KMS-11 (cell line): ENCODE data around the gene KCNJ14.

ENCODE experiments used
- H2AFZ ChIP-seq: fragments of 200-600 bp; sonication (generic); 2 replicates; pipeline ENCODE4 v1.6.1; 2016; ENCODE audit warnings: antibody characterized with exemption, mixed run types, low read depth
- H3K27ac ChIP-seq: fragments of 200-600 bp; sonication (generic); 2 replicates; pipeline ENCODE4 v1.6.1; 2016; ENCODE audit warnings: mild to moderate bottlenecking, mixed run types
- H3K27me3 ChIP-seq: fragments of 200-600 bp; sonication (generic); 2 replicates; pipeline ENCODE4 v1.6.1; 2017; ENCODE audit warnings: mild to moderate bottlenecking, low read depth, mixed run types, moderate library complexity; ENCODE audit not compliant: insufficient read depth
- H3K36me3 ChIP-seq: fragments of 200-600 bp; sonication (generic); 2 replicates; pipeline ENCODE4 v1.6.1; 2017; ENCODE audit warnings: mild to moderate bottlenecking, mixed run types; ENCODE audit not compliant: insufficient read depth
- H3K4me1 ChIP-seq: fragments of 200-600 bp; sonication (generic); 2 replicates; pipeline ENCODE4 v1.6.1; 2016; ENCODE audit warnings: mild to moderate bottlenecking, low read depth, mixed run types; ENCODE audit not compliant: poor library complexity, severe bottlenecking
- H3K4me2 ChIP-seq: fragments of 200-600 bp; sonication (generic); 2 replicates; pipeline ENCODE4 v1.7.0; 2016; ENCODE audit warnings: mild to moderate bottlenecking, mixed run types
- H3K4me3 ChIP-seq: fragments of 200-600 bp; sonication (generic); IDR thresholded peaks from 2 replicates; pipeline ENCODE4 v1.6.1; 2017; ENCODE audit warnings: low read depth, low read length, mixed read lengths; ENCODE audit not compliant: insufficient read depth
- H3K79me2 ChIP-seq: fragments of 200-600 bp; sonication (generic); 2 replicates; pipeline ENCODE4 v1.6.1; 2016; ENCODE audit warnings: low read depth, mixed run types; ENCODE audit not compliant: insufficient read depth
- H3K9ac ChIP-seq: fragments of 200-600 bp; sonication (generic); 2 replicates; pipeline ENCODE4 v1.6.1; 2016; ENCODE audit warnings: mild to moderate bottlenecking, mixed run types
- H4K20me1 ChIP-seq: fragments of 200-600 bp; sonication (generic); 2 replicates; pipeline ENCODE4 v1.6.1; 2016; ENCODE audit warnings: mild to moderate bottlenecking, mixed run types; ENCODE audit not compliant: insufficient read depth
- TF ChIP-seq, protein P1 (sequence below): fragments of 200-600 bp; sonication (generic); conservative IDR thresholded peaks from 2 replicates; pipeline ENCODE4 v1.6.1; 2017; ENCODE audit warnings: low read depth, mild to moderate bottlenecking, antibody characterized with exemption, low read length, moderate library complexity, mixed read lengths

KCNJ14 gene

DNA sequence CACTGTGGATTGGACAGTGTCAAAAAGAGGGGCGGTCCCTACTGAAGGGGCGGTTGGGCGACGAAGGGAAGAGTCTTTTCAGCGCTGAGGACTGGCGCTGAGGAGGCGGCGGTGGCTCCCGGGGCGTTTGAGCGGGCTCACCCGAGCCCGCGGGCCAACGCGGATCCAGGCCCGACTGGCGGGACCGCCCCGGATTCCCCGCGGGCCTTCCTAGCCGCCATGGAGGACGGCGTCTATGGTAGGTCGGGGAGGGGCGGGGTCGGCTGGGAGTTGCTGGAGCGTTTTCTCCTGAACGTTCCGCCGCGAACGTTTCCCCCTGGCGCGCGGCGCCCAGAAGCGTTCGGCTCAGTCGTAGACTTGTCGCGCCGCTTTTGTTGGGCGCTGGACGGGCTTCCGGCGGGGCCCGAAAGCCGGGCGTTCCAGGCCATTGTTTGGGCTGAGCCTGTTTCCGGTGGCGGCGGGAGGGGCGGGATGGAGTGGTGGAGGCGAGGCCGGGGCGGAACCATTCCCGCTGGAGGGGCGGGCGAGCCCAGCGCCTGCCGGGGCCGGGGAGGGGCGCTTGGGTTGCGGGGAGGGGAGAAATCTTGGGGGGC lies 14.0 kb downstream of the KCNJ14 start, which contains the start of gene CYTH2:
Gene CYTH2, plus strand, starts transcription at position 81 of the 593 bp plus-strand sequence. Its CDS starts 139 bp downstream, at position 220.
- Histone ChIP-seq H2AFZ (peak within 1 kb of the TSS; percentile 60; the same call in 1 of the 2 replicates), H3K27ac (peak within 1 kb of the TSS; percentile 71), H3K79me2 (peaks cover 11% of the 10 kb centered on the region; the same call in 1 of the 2 replicates), H3K4me1 (peaks cover 25% of the 10 kb centered on the region), H3K4me3 (no peak within 1 kb of the TSS), H3K9ac (peak within 1 kb of the TSS; percentile 71), H3K4me2 (peak within 1 kb of the TSS; percentile 91), H3K27me3 (no peaks in the 10 kb centered on the region), H4K20me1 (no peaks in the 10 kb centered on the region), H3K36me3 (no peaks in the 10 kb centered on the region)
- TF ChIP-seq, protein P1, sequence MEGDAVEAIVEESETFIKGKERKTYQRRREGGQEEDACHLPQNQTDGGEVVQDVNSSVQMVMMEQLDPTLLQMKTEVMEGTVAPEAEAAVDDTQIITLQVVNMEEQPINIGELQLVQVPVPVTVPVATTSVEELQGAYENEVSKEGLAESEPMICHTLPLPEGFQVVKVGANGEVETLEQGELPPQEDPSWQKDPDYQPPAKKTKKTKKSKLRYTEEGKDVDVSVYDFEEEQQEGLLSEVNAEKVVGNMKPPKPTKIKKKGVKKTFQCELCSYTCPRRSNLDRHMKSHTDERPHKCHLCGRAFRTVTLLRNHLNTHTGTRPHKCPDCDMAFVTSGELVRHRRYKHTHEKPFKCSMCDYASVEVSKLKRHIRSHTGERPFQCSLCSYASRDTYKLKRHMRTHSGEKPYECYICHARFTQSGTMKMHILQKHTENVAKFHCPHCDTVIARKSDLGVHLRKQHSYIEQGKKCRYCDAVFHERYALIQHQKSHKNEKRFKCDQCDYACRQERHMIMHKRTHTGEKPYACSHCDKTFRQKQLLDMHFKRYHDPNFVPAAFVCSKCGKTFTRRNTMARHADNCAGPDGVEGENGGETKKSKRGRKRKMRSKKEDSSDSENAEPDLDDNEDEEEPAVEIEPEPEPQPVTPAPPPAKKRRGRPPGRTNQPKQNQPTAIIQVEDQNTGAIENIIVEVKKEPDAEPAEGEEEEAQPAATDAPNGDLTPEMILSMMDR: no peak

DNA sequence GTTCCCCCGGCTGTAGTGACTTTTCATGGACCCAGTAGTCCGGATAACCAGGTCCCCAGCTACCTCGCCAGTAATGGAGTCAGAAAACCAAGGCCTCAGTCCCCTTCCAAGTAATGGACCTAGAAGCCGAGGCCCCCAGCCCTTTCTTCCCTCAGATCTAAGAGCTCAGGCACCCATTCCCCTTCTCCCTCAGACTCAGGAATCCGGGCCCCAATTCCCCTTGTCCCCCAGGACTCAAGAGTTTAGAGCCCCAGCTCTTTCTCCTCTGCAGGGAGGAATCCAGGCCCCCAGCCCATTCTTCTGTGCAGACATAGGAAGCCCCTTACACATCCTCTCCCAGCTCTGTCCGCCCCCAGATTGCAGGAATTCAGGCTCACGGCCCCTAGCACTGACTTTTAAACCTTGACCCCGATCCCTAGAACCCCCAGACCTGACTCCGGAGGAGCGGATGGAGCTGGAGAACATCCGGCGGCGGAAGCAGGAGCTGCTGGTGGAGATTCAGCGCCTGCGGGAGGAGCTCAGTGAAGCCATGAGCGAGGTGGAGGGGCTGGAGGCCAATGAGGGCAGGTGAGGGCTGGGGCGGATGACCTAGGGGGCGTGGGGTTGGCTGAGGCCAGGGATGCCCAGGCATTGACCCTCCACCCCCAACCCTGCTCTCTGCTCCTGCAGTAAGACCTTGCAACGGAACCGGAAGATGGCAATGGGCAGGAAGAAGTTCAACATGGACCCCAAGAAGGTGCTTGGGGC lies 14.7 kb downstream of the KCNJ14 start:
- H3K79me2 ChIP-seq: peaks cover 11% of the 10 kb centered on the region; the same call in 1 of the 2 replicates
- no peaks in the 10 kb centered on the region for H3K27me3 ChIP-seq
- H3K4me3 ChIP-seq: no peak overlapping the region
- TF ChIP-seq, protein P1: no peak
- no peak overlapping the region for H3K27ac ChIP-seq
- H4K20me1 ChIP-seq: no peaks in the 10 kb centered on the region
- H3K9ac ChIP-seq: peak overlapping the region; percentile 71; the same call in 1 of the 2 replicates
- peak overlapping the region; percentile 91 for H3K4me2 ChIP-seq
- peaks cover 18% of the 10 kb centered on the region for H3K4me1 ChIP-seq
- no peaks in the 10 kb centered on the region for H3K36me3 ChIP-seq
- H2AFZ ChIP-seq: no peak overlapping the region

DNA sequence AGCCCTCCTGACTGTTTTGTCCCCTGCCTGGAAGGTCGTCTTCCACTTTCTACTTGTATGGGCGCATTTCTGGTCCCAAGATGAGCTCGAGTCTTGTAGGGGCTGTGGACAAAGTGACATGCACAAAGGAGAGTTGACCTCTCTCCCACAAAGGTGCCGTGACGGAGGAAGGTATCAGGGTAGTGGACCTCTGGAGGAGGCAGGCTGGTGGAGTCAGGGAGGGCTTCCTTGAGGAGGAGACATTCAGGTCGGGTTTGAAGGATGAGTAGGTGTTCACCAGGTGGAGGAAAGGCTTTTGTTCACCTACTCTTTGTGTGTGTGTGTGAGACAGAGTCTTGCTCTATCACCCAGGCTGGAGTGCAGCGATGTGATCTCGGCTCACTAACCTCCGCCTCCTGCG lies 15.5 kb downstream of the KCNJ14 start:
- H4K20me1 ChIP-seq: no peaks in the 10 kb centered on the region
- H3K9ac ChIP-seq: no peak overlapping the region

DNA sequence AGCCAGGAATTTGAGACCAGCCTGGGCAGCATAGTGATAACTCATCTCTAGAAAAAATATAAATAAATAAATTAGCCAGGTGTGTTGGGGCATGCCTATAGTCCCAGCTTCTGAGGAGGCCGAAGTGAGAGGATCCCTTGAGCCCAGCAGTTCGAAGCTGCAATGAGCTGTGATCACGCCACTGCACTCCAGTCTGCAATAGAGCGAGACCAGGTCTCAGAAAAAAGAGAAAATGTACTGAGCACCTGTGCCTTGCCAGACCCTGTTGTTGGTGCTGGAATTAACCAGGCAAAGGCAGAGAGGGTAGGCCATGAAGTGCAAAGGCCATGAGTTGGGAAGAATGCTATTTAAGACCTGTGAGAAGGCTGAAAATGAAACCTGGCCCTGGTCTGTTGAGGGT lies 16.5 kb downstream of the KCNJ14 start:
- Histone ChIP-seq H3K4me1 (peaks cover 11% of the 10 kb centered on the region), H3K9ac (no peak overlapping the region), H3K27ac (no peak overlapping the region), H2AFZ (no peak overlapping the region), H3K79me2 (peaks cover 11% of the 10 kb centered on the region; the same call in 1 of the 2 replicates), H3K4me2 (no peak overlapping the region), H3K36me3 (no peaks in the 10 kb centered on the region), H3K27me3 (no peaks in the 10 kb centered on the region), H3K4me3 (no peak overlapping the region), H4K20me1 (no peaks in the 10 kb centered on the region)
- TF ChIP-seq, protein P1: no peak

More for the DNA sequence above, 15.5 kb downstream of the KCNJ14 start:
- H2AFZ ChIP-seq: no peak overlapping the region
- no peaks in the 10 kb centered on the region for H3K36me3 ChIP-seq
- peaks cover 11% of the 10 kb centered on the region; the same call in 1 of the 2 replicates for H3K79me2 ChIP-seq
- H3K4me3 ChIP-seq: no peak overlapping the region
- TF ChIP-seq, protein P1: no peak
- H3K27ac ChIP-seq: no peak overlapping the region
- H3K4me2 ChIP-seq: no peak overlapping the region
- H3K27me3 ChIP-seq: no peaks in the 10 kb centered on the region
- peaks cover 11% of the 10 kb centered on the region for H3K4me1 ChIP-seq
